ENCODE measurements around the gene SIPA1L3.

DNA sequence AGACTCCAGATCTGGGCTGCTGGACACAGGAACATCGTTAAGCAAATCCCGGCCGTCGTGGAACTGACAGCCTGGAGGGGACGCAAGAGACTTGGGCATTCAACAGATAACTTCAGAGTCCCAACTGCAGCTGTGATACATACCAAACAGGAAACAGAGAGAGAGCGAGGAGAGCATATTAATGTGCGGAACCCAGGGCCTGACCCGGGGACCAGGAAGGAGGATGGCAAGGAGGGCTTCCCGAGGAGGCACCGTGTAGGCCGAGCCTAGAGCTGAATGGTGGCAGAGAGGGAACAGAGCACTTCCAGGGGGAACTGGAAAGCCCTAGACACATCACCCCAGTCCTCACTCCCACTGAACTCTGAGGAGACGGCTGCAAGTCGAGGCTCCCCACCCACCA is 68.1 kb downstream of the SIPA1L3 start:
- TF ChIP-seq, protein P1, sequence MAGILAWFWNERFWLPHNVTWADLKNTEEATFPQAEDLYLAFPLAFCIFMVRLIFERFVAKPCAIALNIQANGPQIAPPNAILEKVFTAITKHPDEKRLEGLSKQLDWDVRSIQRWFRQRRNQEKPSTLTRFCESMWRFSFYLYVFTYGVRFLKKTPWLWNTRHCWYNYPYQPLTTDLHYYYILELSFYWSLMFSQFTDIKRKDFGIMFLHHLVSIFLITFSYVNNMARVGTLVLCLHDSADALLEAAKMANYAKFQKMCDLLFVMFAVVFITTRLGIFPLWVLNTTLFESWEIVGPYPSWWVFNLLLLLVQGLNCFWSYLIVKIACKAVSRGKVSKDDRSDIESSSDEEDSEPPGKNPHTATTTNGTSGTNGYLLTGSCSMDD (CRISPR knock-in tag; IDR thresholded peaks at IDR 0.05) = no peak
- no peak for TF ChIP-seq ELF1 (CRISPR knock-in tag; IDR thresholded peaks at IDR 0.05)
- TF ChIP-seq, protein P2, sequence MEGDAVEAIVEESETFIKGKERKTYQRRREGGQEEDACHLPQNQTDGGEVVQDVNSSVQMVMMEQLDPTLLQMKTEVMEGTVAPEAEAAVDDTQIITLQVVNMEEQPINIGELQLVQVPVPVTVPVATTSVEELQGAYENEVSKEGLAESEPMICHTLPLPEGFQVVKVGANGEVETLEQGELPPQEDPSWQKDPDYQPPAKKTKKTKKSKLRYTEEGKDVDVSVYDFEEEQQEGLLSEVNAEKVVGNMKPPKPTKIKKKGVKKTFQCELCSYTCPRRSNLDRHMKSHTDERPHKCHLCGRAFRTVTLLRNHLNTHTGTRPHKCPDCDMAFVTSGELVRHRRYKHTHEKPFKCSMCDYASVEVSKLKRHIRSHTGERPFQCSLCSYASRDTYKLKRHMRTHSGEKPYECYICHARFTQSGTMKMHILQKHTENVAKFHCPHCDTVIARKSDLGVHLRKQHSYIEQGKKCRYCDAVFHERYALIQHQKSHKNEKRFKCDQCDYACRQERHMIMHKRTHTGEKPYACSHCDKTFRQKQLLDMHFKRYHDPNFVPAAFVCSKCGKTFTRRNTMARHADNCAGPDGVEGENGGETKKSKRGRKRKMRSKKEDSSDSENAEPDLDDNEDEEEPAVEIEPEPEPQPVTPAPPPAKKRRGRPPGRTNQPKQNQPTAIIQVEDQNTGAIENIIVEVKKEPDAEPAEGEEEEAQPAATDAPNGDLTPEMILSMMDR (CRISPR knock-in tag; IDR thresholded peaks at IDR 0.05) = no peak
- no peak for TF ChIP-seq FOXJ3 (CRISPR knock-in tag; IDR thresholded peaks at IDR 0.05; ENCODE audit: borderline replicate concordance)
- TF ChIP-seq, protein P3, sequence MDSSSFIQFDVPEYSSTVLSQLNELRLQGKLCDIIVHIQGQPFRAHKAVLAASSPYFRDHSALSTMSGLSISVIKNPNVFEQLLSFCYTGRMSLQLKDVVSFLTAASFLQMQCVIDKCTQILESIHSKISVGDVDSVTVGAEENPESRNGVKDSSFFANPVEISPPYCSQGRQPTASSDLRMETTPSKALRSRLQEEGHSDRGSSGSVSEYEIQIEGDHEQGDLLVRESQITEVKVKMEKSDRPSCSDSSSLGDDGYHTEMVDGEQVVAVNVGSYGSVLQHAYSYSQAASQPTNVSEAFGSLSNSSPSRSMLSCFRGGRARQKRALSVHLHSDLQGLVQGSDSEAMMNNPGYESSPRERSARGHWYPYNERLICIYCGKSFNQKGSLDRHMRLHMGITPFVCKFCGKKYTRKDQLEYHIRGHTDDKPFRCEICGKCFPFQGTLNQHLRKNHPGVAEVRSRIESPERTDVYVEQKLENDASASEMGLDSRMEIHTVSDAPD (CRISPR knock-in tag; IDR thresholded peaks at IDR 0.05) = no peak
- no peak for TF ChIP-seq TRIM24 (CRISPR knock-in tag; IDR thresholded peaks at IDR 0.05)
- TF ChIP-seq HNF4G (IDR thresholded peaks at IDR 0.05; ENCODE audit: borderline replicate concordance, low read depth, low read length) = no peak
- no peak for TF ChIP-seq HNF4G (CRISPR knock-in tag; IDR thresholded peaks at IDR 0.05; ENCODE audit: borderline replicate concordance, low read depth)
- no peak for TF ChIP-seq HNF4A (CRISPR knock-in tag; IDR thresholded peaks at IDR 0.05)
- no peak for TF ChIP-seq GABPB1 (CRISPR knock-in tag; IDR thresholded peaks at IDR 0.05)
